Measurements from ENCODE around the gene TCN2.
"Not testable (repeated sequence)": the region's sequence is repeated elsewhere in the genome, so short reads cannot be mapped to it uniquely, and the experiment has no call there.

TCN2 gene

GRCh38 chr22:30580896-30581295, 26.1 kb upstream of the TCN2 start:
- DNase-seq, result no peak

- DNase-seq, result no peak
Observed at GRCh38 chr22:30582051-30582450, 24.9 kb upstream of the TCN2 start.

GRCh38 chr22:30582788-30583545, 24.0 kb upstream of the TCN2 start:
- no peak for DNase-seq

- DNase-seq, result no peak
Observed at GRCh38 chr22:30584441-30584840, 22.5 kb upstream of the TCN2 start.

GRCh38 chr22:30586414-30586813, 20.6 kb upstream of the TCN2 start:
- DNase-seq, result no peak

GRCh38 chr22:30591191-30591587, 15.8 kb upstream of the TCN2 start:
- peak; percentile 8 for DNase-seq

- DNase-seq, result peak; percentile 99
Observed at GRCh38 chr22:30591588-30592359, 15.2 kb upstream of the TCN2 start, which contains the start of gene PES1. Gene PES1 (minus strand): TSS chr22:30591910. CDS start chr22:30591833, 77 bp downstream.

GRCh38 chr22:30592360-30592713, 14.6 kb upstream of the TCN2 start:
- not testable (repeated sequence) for DNase-seq

- DNase-seq, result no peak
Observed at GRCh38 chr22:30596199-30596598, 10.8 kb upstream of the TCN2 start.

- no peak for DNase-seq
Observed at GRCh38 chr22:30596886-30597285, 10.1 kb upstream of the TCN2 start.

- DNase-seq, result no peak
Observed at GRCh38 chr22:30598986-30599385, 8.0 kb upstream of the TCN2 start.

- DNase-seq, result no peak
Observed at GRCh38 chr22:30600921-30601320, 6.1 kb upstream of the TCN2 start.

- no peak for DNase-seq
Observed at GRCh38 chr22:30601464-30601863, 5.5 kb upstream of the TCN2 start.

- DNase-seq, result peak; percentile 17
Observed at GRCh38 chr22:30602049-30602448, 4.9 kb upstream of the TCN2 start.

- DNase-seq, result no peak
Observed at GRCh38 chr22:30603801-30604200, 3.2 kb upstream of the TCN2 start.

- no peak for DNase-seq
Observed at GRCh38 chr22:30604723-30605122, 2.3 kb upstream of the TCN2 start.

- DNase-seq, result peak; percentile 28
Observed at GRCh38 chr22:30605449-30606110, 1.4 kb upstream of the TCN2 start.

- DNase-seq, result no peak
Observed at GRCh38 chr22:30607300-30607930, 441 bp downstream of the TCN2 start.

GRCh38 chr22:30607939-30608338, 965 bp downstream of the TCN2 start:
- no peak for DNase-seq

- DNase-seq, result peak; percentile 64
Observed at GRCh38 chr22:30609260-30610185, 2.5 kb downstream of the TCN2 start.

GRCh38 chr22:30610299-30610698, 3.3 kb downstream of the TCN2 start:
- no peak for DNase-seq

GRCh38 chr22:30611197-30611596, 4.2 kb downstream of the TCN2 start:
- no peak for DNase-seq
